HepG2 (cell line): ENCODE measurements around the gene CEP250. TPM values are rescaled to one million over a fixed set of nuclear protein-coding genes. Genes with fewer than 3 reads are reported as not detected.

Source experiments
- ARID4A ChIP-seq: sonication (generic); formaldehyde crosslinking; IDR thresholded peaks from 2 replicates; pipeline ENCODE4 v1.5.0; 2020; ENCODE audit warnings: mild to moderate bottlenecking, missing genetic modification reagents, borderline replicate concordance
- ATF3 ChIP-seq: sonication (generic); formaldehyde crosslinking; IDR thresholded peaks from 2 replicates; pipeline ENCODE4 v1.4.0; 2020; ENCODE audit warnings: missing genetic modification reagents
- BCL6 ChIP-seq: IDR thresholded peaks from 2 replicates; pipeline ENCODE4 v1.6.1; 2016; ENCODE audit warnings: missing genetic modification reagents, missing compliant biosample characterization
- ELF3 ChIP-seq: IDR thresholded peaks from 2 replicates; pipeline ENCODE4 v1.6.1; 2016; ENCODE audit warnings: missing genetic modification reagents, missing compliant biosample characterization
- FOXA1 ChIP-seq, 2 experiments: fragments of 450-650 bp in 1 of 2; sonication (generic) in 1 of 2; formaldehyde crosslinking in 1 of 2; IDR thresholded peaks; 2 replicates each; pipeline versions ENCODE4 v1.4.0 to v1.6.1; 2016 to 2020; ENCODE audit warnings: missing genetic modification reagents in 1 of 2
- GATAD2A ChIP-seq: IDR thresholded peaks from 2 replicates; pipeline ENCODE4 v1.6.1; 2016
- JUN ChIP-seq: sonication (generic); formaldehyde crosslinking; IDR thresholded peaks from 2 replicates; pipeline ENCODE4 v1.4.0; 2020; ENCODE audit warnings: mild to moderate bottlenecking, missing genetic modification reagents
- MYC ChIP-seq: sonication (generic); formaldehyde crosslinking; IDR thresholded peaks from 2 replicates; pipeline ENCODE4 v1.9.0; 2021; ENCODE audit warnings: missing genetic modification reagents, borderline replicate concordance
- RXRA ChIP-seq: sonication (generic); formaldehyde crosslinking; IDR thresholded peaks from 2 replicates; pipeline ENCODE4 v1.5.1; 2020; ENCODE audit warnings: missing genetic modification reagents
- SMC3 ChIP-seq: IDR thresholded peaks from 2 replicates; pipeline ENCODE4 v1.6.1; 2011; ENCODE audit warnings: low read length, improper control_type of control experiment
- TBL1XR1 ChIP-seq: fragments of 150-350 bp; IDR thresholded peaks from 2 replicates; pipeline ENCODE4 v1.6.1; 2014; ENCODE audit warnings: borderline replicate concordance, low read length; ENCODE audit not compliant: partially characterized antibody
- ZNF264 ChIP-seq: sonication (generic); formaldehyde crosslinking; IDR thresholded peaks from 2 replicates; pipeline ENCODE4 v1.4.0; 2020; ENCODE audit warnings: missing genetic modification reagents
- ZNF614 ChIP-seq: IDR thresholded peaks from 2 replicates; pipeline ENCODE4 v1.6.1; 2018; ENCODE audit warnings: missing biosample characterization, missing genetic modification reagents, inconsistent platforms, borderline replicate concordance
- ZNF713 ChIP-seq: sonication (generic); formaldehyde crosslinking; IDR thresholded peaks from 2 replicates; pipeline ENCODE4 v1.4.0; 2020; ENCODE audit warnings: mild to moderate bottlenecking, missing genetic modification reagents
- ZSCAN22 ChIP-seq: sonication (generic); formaldehyde crosslinking; IDR thresholded peaks from 2 replicates; pipeline ENCODE4 v1.4.0; 2020; ENCODE audit warnings: mild to moderate bottlenecking, missing genetic modification reagents
- polyA plus RNA-seq, 8 experiments: library from polyadenylated mRNA; depleted of rRNA in 3 of 8; stranded (reverse) in 7 of 8; unstranded in 1 of 8; fragments of >200 nt; fragmentation: Illumina TruSeq in 4 of 8; extraction: Trizol in 4 of 8; gene quantifications; 2 replicates each; pipeline versions ENCODE4 v1.2.1 to v1.2.3, GENCODE V29; 2011 to 2016; ENCODE audit warnings: low read depth in 4 of 8, missing spikeins in 1 of 8, mixed read lengths in 1 of 8; ENCODE audit not compliant: insufficient read depth in 1 of 8
- total RNA-seq, 5 experiments: library from RNA; depleted of rRNA; stranded (reverse); fragments of >200 nt; fragmentation: Illumina TruSeq; extraction: Trizol; gene quantifications; 2 replicates each; pipeline ENCODE4 v1.2.3, GENCODE V29; 2016; ENCODE audit warnings: low read depth in 1 of 5
- TF ChIP-seq, protein P1 (sequence below): IDR thresholded peaks from 2 replicates; pipeline ENCODE4 v1.6.1; 2018; ENCODE audit warnings: missing genetic modification reagents
- TF ChIP-seq, protein P2 (sequence below): sonication (generic); formaldehyde crosslinking; IDR thresholded peaks from 2 replicates; pipeline ENCODE4 v1.4.0; 2020; ENCODE audit warnings: missing genetic modification reagents
- TF ChIP-seq, protein P3 (sequence below): sonication (generic); formaldehyde crosslinking; conservative IDR thresholded peaks from 2 replicates; pipeline ENCODE4 v1.4.0; 2020; ENCODE audit warnings: mild to moderate bottlenecking, missing genetic modification reagents, moderate library complexity

The CEP250 gene
- total and polyA plus RNA-seq, 2 of the 13 experiments (the other 11 are each of a cell fraction or from before 2014, with no cell fraction given): 28.8 to 55.3 TPM

DNA sequence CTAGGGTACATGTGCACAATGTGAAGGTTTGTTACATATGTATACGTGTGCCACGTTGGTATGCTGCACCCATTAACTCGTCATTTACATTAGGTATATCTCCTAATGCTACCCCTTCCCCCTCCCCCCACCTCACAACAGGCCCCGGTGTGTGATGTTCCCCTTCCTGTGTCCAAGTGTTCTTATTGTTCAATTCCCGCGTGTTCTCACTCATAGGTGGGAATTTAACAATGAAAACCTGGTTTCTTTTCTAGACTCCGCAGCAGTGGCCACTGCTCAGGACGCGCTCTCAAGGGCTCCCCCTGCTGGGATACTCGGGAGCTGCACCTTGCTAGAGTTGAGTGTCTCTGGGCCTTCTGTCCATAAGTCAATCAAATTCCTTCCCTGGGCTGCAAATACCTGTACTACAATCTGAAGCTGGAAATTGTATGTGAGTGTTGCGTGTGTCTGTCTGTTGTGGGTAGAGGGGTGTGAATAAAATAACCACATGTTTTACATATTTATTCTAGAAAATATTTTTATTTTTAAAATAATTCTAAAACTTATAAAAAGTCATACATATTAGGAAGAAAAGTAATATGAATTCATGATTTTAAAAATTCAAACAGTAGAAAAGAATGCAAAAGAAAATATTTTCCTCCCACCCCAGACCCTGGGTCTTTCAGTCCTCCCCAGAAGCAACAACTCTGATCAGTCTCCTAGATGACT lies 8.2 kb upstream of the CEP250 start (continued):
- peak; percentile 13; the same call in 1 of the 2 replicates for TF ChIP-seq BCL6 (CRISPR knock-in tag)
- TF ChIP-seq JUN: no peak
- no peak for TF ChIP-seq ZNF264 (CRISPR knock-in tag)
- TF ChIP-seq SMC3: peak; percentile 89
- no peak for TF ChIP-seq FOXA1 (IDR thresholded peaks at IDR 0.05)
- TF ChIP-seq FOXA1 (CRISPR knock-in tag; IDR thresholded peaks at IDR 0.05): 0 out of 2 replicates have a peak, but pooled peaks have one; percentile 17
- TF ChIP-seq, protein P1, sequence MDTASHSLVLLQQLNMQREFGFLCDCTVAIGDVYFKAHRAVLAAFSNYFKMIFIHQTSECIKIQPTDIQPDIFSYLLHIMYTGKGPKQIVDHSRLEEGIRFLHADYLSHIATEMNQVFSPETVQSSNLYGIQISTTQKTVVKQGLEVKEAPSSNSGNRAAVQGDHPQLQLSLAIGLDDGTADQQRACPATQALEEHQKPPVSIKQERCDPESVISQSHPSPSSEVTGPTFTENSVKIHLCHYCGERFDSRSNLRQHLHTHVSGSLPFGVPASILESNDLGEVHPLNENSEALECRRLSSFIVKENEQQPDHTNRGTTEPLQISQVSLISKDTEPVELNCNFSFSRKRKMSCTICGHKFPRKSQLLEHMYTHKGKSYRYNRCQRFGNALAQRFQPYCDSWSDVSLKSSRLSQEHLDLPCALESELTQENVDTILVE (CRISPR knock-in tag): peak; percentile 37; the same call in 1 of the 2 replicates
- no peak for TF ChIP-seq ZNF713 (CRISPR knock-in tag)
- TF ChIP-seq, protein P2, sequence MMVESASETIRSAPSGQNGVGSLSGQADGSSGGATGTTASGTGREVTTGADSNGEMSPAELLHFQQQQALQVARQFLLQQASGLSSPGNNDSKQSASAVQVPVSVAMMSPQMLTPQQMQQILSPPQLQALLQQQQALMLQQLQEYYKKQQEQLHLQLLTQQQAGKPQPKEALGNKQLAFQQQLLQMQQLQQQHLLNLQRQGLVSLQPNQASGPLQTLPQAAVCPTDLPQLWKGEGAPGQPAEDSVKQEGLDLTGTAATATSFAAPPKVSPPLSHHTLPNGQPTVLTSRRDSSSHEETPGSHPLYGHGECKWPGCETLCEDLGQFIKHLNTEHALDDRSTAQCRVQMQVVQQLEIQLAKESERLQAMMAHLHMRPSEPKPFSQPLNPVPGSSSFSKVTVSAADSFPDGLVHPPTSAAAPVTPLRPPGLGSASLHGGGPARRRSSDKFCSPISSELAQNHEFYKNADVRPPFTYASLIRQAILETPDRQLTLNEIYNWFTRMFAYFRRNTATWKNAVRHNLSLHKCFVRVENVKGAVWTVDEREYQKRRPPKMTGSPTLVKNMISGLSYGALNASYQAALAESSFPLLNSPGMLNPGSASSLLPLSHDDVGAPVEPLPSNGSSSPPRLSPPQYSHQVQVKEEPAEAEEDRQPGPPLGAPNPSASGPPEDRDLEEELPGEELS (CRISPR knock-in tag): peak; percentile 24; the same call in 1 of the 2 replicates
- TF ChIP-seq ATF3: 0 out of 2 replicates have a peak, but pooled peaks have one; percentile 9
- TF ChIP-seq TBL1XR1: no peak
- TF ChIP-seq, protein P3, sequence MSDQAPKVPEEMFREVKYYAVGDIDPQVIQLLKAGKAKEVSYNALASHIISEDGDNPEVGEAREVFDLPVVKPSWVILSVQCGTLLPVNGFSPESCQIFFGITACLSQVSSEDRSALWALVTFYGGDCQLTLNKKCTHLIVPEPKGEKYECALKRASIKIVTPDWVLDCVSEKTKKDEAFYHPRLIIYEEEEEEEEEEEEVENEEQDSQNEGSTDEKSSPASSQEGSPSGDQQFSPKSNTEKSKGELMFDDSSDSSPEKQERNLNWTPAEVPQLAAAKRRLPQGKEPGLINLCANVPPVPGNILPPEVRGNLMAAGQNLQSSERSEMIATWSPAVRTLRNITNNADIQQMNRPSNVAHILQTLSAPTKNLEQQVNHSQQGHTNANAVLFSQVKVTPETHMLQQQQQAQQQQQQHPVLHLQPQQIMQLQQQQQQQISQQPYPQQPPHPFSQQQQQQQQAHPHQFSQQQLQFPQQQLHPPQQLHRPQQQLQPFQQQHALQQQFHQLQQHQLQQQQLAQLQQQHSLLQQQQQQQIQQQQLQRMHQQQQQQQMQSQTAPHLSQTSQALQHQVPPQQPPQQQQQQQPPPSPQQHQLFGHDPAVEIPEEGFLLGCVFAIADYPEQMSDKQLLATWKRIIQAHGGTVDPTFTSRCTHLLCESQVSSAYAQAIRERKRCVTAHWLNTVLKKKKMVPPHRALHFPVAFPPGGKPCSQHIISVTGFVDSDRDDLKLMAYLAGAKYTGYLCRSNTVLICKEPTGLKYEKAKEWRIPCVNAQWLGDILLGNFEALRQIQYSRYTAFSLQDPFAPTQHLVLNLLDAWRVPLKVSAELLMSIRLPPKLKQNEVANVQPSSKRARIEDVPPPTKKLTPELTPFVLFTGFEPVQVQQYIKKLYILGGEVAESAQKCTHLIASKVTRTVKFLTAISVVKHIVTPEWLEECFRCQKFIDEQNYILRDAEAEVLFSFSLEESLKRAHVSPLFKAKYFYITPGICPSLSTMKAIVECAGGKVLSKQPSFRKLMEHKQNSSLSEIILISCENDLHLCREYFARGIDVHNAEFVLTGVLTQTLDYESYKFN (CRISPR knock-in tag): peak; percentile 38; the same call in 1 of the 2 replicates
- TF ChIP-seq ZSCAN22 (CRISPR knock-in tag): no peak
- peak; percentile 70 for TF ChIP-seq GATAD2A (CRISPR knock-in tag)
- no peak for TF ChIP-seq RXRA (CRISPR knock-in tag)
- peak; percentile 54; the same call in 1 of the 2 replicates for TF ChIP-seq ZNF614 (CRISPR knock-in tag)
- peak; percentile 29; the same call in 1 of the 2 replicates for TF ChIP-seq MYC
- TF ChIP-seq ARID4A (CRISPR knock-in tag): peak; percentile 20; the same call in 1 of the 2 replicates
- peak; percentile 59 for TF ChIP-seq ELF3 (CRISPR knock-in tag)
